ENCODE measurements around the gene ZNF436.

The ZNF436 gene

DNA sequence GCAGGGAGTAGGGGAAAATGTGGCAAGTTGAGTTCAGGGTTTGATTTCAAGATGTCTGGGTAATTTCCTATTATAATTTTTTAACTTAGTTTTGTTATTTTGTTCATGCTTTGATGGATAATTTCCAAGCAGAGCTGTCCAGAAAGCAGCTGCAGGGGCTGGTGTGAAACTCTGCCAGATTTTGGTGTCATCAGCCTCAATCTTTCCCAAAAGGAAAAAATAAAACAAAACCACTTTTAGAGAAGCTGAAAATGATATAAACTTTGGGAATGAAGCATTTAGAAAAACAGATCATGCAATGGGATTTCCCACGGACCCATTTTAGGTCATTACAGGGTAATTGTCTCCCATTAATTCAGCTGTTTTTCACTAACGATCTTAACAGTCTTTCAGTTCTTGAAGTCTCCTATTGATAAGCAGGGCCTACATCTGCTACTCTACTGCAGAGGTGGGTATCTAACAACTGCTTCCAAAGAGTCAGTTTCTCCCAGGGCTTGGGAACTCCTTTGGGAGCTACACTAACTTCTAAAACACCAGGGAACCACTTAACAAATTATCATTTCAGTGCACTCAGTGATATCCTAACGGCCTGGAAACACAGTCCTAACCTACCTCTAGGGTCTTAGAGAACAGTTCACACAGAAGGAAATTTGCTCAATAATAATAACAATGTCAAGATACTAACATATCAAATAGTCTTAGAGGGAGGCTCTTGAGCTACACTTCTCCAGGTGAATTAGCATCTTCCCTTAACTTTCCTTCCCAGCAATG, 12.3 kb downstream of the ZNF436 start:
- no peak for ATAC-seq
- Mint-ChIP-seq H3K27ac (no peak overlapping the region), H3K27me3 (no peaks in the 10 kb centered on the region), H3K4me1 (no peaks in the 10 kb centered on the region), H3K36me3 (peaks cover 46% of the 10 kb centered on the region), H3K9me3 (peaks cover 26% of the 10 kb centered on the region), H3K4me3 (no peak overlapping the region)

DNA sequence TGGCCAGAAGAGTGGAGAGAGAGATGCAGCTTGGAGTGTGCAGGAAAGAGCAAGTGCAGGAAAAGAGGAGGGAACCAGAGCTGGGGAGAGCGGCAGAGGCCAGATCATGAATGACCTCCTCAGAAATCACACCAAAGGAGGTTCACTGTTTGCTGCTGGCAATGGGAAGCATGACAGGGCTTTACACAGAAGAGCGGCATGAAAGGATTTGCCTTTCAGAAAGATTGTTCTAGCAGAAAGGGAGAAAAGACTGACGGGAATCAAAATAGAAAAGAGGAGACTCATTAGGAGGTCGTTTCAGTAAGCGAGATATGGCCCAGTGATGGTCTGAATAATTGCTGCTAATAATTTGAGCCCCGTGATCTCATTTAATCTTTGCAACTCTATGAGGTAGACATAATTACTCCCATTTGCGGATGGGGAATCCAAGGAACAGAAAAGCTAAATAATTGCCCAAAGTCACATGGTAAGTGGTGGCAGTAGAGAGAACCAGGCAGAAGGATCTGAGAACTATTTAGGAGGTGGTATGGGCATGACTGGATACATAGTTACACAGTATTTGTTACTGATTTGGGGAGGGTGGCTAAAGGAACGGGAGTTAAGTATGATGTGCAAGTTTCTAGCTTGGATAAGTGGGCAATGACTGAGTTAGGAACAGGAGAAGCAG, 13.0 kb downstream of the ZNF436 start:
- Mint-ChIP-seq H3K9me3 (peaks cover 22% of the 10 kb centered on the region), H3K4me1 (no peaks in the 10 kb centered on the region), H3K36me3 (peaks cover 39% of the 10 kb centered on the region), H3K4me3 (no peak overlapping the region), H3K27me3 (no peaks in the 10 kb centered on the region), H3K27ac (no peak overlapping the region)
- no peak for ATAC-seq

DNA sequence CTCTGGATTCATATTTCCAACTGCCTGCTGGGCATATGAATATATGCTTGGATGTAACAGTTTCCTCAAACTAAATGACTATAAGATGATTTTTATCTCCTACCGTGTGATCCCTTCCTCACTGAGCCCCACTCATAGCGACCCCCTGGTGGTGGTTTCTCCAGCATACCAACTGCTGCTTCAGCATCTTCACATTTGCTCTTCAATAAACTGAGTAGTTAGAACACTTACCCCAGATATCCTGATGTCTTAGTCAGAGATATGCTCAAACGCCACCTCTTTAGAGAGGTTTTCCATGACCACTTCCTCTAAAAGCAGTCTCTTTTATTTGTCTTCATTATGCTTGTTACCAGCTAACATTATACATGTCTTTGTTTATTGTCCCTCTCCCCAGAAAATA, 15.4 kb downstream of the ZNF436 start:
- ATAC-seq = no peak
- no peaks in the 10 kb centered on the region for H3K27me3 Mint-ChIP-seq
- H3K4me3 Mint-ChIP-seq = no peak overlapping the region
- H3K9me3 Mint-ChIP-seq = peaks cover 6% of the 10 kb centered on the region
- peaks cover 15% of the 10 kb centered on the region for H3K36me3 Mint-ChIP-seq
- H3K27ac Mint-ChIP-seq = no peak overlapping the region
- H3K4me1 Mint-ChIP-seq = no peaks in the 10 kb centered on the region

DNA sequence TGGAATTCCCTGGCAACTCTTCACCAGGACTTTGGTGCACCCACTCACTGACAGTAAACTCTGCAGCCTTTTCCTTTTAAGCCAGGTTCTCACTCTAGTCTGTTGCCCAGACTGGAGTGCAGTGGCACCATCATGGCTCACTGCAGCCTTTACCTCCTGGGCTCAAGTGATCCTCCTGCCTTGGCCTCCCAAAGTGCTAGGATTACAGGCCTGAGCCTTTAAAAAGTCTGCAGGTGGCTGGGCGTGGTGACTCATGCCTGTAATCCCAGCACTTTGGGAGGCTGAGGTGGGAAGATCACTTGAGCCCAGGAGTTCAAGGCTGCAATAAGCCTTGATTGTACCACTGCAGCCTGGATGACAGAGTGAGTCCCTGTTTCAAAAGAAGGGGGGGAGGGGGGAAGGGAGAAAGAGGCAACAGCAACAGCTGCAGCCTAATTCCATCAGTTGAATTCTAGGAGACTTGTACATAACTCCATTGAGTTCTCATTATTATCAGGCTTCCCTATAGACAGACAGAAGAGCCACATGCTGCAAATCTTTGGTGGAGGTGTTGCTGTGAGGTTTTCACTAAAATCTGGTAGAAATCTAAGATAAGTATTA, 17.4 kb downstream of the ZNF436 start:
- no peak for ATAC-seq
- Mint-ChIP-seq H3K4me3 (no peak overlapping the region), H3K9me3 (peaks cover 3% of the 10 kb centered on the region), H3K27ac (no peak overlapping the region), H3K4me1 (no peaks in the 10 kb centered on the region), H3K36me3 (peaks cover 6% of the 10 kb centered on the region), H3K27me3 (no peaks in the 10 kb centered on the region)

DNA sequence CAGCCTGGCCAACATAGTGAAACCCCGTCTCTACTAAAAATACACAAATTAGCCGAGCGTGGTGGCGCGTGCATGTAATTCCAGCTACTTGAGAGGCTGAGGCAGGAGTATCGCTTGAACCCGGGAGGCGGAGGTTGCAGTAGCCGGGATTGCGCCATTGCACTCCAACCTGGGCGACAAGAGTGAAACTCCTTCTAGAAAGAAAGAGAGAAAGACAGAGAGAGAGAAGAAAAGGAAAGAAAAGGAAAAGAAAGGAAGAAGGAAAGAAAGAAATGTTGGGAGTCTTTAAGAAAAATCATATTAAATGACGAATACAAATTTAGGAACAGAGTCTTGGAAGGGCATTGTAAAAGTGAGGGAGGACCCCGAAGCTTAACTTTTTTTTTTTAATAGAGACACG, 23.7 kb downstream of the ZNF436 start:
- no peak overlapping the region for H3K27ac Mint-ChIP-seq

DNA sequence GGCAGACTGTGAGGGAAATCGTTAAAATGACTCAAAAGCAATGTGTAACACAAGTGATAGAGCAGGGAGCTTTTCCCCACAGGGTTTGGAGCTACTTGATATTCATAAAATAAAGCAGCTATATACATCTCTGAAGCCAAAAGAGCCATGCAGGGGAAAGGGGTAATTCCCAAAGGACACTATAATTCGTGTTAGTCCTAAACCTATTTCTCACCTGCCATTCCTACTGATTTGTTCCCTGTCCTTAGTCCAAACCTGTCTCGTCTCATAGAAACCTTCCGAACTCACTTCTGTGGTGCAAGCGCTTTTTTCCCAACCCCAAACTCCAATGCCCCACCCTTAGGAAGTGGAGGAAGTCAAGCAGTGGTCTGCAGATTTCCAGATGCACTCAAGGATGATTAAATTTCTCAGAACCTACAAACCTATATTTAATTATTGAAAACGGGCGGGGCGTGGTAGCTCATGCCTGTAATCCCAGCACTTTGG, 24.6 kb downstream of the ZNF436 start:
- Mint-ChIP-seq H3K4me3 (peak overlapping the region; percentile 91), H3K27me3 (no peaks in the 10 kb centered on the region)
- ATAC-seq = no peak

More for the DNA sequence above, 23.7 kb downstream of the ZNF436 start:
- Mint-ChIP-seq H3K36me3 (no peaks in the 10 kb centered on the region), H3K9me3 (no peaks in the 10 kb centered on the region), H3K4me3 (no peak overlapping the region), H3K4me1 (peaks cover 34% of the 10 kb centered on the region), H3K27me3 (no peaks in the 10 kb centered on the region)
- ATAC-seq = no peak

DNA sequence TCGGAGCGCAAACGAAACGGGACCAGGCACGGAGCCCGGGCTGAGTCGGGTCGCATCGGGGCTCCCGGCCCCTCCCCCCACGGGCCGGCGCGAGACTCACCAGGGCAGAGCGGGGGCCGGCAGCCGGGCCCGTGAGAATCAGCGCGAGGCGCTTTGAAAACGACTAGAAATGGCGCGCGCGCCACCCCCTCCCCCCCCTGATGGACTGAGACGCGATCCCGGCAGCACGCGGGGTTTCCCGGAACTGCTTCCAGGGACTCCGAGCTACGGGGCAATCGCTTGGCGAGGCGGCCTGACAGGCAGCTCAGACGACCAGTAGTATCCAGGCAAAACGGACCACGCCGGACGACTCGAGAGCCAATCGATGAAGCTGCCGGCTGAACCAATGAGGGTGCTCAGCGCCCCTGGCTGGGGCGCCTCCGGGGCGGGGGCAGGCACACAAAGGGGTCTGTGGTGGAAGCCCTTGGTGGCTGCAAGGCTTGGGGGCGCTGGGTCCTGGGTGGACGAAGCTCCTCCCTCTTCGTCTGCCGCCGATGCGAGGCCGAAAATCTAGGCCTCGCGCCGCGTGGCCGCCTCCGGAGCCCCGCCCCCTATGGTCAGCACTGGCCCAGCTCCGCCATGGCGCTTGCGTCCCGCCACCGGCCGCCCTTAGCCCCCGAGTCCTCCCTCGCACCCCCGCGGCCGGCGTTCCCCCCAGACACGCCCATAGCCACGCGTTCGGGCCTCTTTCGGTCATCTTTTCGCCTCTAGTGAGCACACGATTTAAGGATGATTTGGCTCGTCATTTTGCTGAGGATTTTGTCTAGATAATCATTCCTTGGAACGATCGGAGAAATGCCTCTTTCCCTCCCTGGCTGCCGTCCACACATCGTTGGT, 25.3 kb downstream of the ZNF436 start, which contains the start of gene HNRNPR:
Gene HNRNPR, minus strand, starts transcription at position 174 of the 876 bp plus-strand sequence. CDS start 3,276 bp downstream, outside the sequence.
- Mint-ChIP-seq H3K4me3 (peak within 1 kb of the TSS; percentile 91), H3K36me3 (no peaks in the 10 kb centered on the region), H3K9me3 (no peaks in the 10 kb centered on the region), H3K4me1 (peaks cover 49% of the 10 kb centered on the region), H3K27me3 (no peaks in the 10 kb centered on the region), H3K27ac (peak within 1 kb of the TSS; percentile 95)
- peak; percentile 99 for ATAC-seq

More for the DNA sequence above, 24.6 kb downstream of the ZNF436 start:
- H3K4me1 Mint-ChIP-seq = peaks cover 43% of the 10 kb centered on the region
- no peaks in the 10 kb centered on the region for H3K36me3 Mint-ChIP-seq
- peak overlapping the region; percentile 95 for H3K27ac Mint-ChIP-seq
- H3K9me3 Mint-ChIP-seq = no peaks in the 10 kb centered on the region

DNA sequence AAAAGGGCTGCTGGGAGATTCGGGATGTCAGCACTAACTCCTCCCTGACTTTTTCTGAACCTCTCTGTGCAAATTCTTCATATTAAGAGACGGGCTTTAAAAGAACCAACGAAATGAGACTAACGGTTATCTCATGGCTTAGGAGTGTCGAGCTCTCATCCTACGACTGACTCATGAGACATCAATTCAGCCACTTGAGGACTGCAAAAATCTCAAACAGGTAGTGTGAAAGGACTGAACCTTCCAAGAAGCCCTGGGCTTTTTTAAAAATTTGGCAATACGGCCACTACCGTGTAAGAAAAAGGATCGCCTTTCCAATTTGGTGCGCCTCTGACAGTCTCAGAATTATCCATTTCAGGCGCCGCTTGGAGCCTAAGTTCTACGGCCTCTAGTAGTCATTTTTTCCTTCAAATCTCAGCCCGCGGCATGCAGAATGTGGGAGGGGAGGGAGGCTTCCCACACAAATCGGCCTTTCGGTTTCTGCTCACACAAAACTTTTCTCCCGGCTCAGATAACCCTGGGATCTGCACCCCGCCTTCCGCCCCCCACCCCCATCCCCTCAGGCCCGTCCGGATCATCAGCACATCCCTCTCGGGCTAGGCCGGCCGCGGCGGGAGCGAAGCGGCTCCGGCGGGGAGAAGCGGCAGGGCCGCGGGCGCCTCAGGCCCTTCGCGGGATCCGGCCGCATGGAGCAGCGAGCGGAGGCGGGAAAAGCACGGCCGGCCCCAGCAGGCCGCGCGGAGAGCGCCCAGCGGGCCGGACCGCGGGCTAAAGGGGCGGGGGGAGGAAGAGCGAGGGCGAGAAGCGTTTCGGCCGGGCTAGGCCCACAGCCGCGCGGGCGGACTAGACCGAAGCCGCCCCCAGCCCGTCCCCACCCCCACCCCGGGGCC, 26.2 kb downstream of the ZNF436 start:
- Mint-ChIP-seq H3K4me3 (peak overlapping the region; percentile 91), H3K9me3 (no peaks in the 10 kb centered on the region), H3K27me3 (no peaks in the 10 kb centered on the region), H3K27ac (peak overlapping the region; percentile 95), H3K4me1 (peaks cover 56% of the 10 kb centered on the region), H3K36me3 (peaks cover 5% of the 10 kb centered on the region)
- peak; percentile 13 for ATAC-seq

DNA sequence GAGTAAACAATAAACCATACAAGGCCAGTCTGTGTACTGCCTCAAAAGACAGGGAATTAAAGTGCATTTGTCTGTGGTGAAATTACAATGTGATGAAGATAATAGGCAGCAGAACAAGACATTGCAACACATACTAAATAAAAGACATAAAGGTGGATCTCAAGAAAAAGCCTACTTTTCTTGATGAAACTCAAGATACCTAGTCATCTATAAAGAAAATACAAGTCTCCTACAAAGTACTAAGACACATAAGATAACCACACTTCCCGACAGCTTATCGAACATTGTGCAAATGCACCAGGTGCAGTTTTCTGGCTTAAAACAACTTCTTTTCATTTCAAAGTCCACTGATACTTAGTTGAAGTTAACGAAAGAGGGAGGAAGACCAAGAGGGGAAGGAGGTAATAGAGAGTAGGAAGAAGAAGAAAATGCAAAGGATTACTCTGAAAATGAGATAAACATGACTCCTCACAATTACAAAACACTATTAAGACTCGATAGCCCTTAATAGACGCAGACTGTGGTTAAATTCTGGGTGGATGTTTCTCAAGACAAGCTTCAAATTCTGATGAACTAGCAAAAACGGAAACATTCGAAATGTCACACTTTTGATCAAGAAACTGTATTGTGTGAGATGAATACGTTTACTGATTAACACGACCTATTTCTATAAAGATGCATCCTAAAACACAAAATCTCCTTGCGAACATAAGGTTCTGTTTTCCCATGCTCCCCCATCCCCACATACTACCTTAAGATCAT, 27.5 kb downstream of the ZNF436 start:
- Mint-ChIP-seq H3K36me3 (peaks cover 15% of the 10 kb centered on the region), H3K27ac (peak overlapping the region; percentile 95), H3K4me3 (peak overlapping the region; percentile 91), H3K27me3 (no peaks in the 10 kb centered on the region), H3K4me1 (peaks cover 58% of the 10 kb centered on the region), H3K9me3 (no peaks in the 10 kb centered on the region)
- no peak for ATAC-seq

DNA sequence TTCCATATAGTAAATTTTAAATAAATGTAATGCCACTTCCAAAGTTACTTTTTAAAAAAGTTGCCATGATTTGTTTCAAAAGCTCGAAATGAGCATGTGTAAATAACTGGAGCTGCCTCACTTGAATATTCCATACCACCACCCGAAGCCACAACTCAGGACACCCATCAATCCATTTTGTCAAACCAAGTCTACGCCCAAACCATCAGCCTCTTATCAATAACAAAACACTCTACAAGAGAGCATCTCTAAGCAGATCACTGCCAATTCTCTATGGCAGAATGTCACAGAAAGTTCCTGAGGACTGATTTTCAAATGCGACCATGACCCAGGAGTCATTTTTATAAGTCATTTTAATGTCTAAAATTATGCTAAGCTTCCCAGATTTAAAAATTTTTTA, 30.0 kb downstream of the ZNF436 start:
- no peak for ATAC-seq
- H3K27ac Mint-ChIP-seq = no peak overlapping the region
- H3K4me1 Mint-ChIP-seq = peaks cover 50% of the 10 kb centered on the region
- no peaks in the 10 kb centered on the region for H3K27me3 Mint-ChIP-seq
- peaks cover 20% of the 10 kb centered on the region for H3K36me3 Mint-ChIP-seq
- H3K4me3 Mint-ChIP-seq = peak overlapping the region; percentile 14
- no peaks in the 10 kb centered on the region for H3K9me3 Mint-ChIP-seq

DNA sequence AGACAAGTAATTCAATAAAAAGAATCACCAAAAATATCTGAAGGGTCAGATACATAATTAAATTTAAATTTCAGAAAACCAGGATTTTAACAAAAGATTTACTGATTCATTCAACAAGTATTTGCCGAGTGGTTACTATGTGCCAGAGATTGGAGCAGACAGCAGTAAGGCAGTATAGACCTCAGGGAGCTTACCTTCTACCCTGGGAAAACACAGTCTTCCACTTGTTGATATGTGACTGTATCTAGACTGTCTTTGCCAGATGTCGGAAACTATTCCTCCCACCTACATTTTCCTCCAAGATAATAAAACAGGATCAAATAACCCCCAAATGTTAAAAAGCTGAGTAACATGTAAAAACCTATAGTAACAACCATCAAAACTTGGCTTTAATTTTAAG, 31.8 kb downstream of the ZNF436 start:
- no peak overlapping the region for H3K27ac Mint-ChIP-seq
- peaks cover 44% of the 10 kb centered on the region for H3K4me1 Mint-ChIP-seq

DNA sequence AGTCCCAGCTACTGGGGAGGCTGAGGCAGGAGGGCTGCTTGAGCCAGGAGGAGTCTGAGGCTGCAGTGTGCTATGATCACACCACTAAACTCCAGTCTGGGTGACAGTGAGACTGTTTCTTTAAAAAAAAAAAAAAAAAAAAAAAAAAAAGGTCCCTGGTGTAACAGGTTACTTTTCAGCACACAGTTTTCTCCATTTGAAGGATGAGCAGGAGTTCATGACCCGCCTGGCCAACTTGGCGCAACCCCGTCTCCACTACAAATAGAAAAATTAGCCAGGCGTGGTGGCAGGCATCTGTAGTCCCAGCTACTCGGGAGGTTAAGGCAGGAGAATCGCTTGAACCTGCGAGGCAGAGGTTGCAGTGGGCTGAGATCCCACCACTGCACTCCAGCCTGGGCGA, 37.9 kb downstream of the ZNF436 start:
- peaks cover 56% of the 10 kb centered on the region for H3K36me3 Mint-ChIP-seq
- H3K27ac Mint-ChIP-seq = no peak overlapping the region
- peaks cover 6% of the 10 kb centered on the region for H3K4me1 Mint-ChIP-seq
- H3K9me3 Mint-ChIP-seq = no peaks in the 10 kb centered on the region
- no peak overlapping the region for H3K4me3 Mint-ChIP-seq
- no peak for ATAC-seq
- no peaks in the 10 kb centered on the region for H3K27me3 Mint-ChIP-seq

More for the DNA sequence above, 31.8 kb downstream of the ZNF436 start:
- H3K36me3 Mint-ChIP-seq = peaks cover 32% of the 10 kb centered on the region
- no peaks in the 10 kb centered on the region for H3K9me3 Mint-ChIP-seq
- no peaks in the 10 kb centered on the region for H3K27me3 Mint-ChIP-seq
- no peak overlapping the region for H3K4me3 Mint-ChIP-seq
- no peak for ATAC-seq

DNA sequence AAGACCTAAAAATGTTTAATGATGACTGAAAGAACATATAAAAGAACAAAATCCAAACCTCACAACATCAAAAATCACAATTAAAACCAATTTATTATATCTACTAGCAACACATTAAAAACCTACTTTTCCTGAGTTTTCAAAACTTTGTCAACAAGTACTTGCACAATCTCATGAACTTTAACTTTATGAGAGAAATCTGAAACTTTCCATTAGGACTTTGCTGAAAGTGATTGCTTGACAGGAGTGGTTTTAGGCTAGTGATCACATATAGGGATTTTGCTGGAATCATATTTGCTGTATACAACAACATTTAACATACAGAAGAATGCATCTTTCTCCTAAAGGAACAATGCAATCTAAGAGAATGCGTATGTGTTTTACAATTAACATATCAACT, 38.8 kb downstream of the ZNF436 start:
- Mint-ChIP-seq H3K4me3 (no peak overlapping the region), H3K36me3 (peaks cover 65% of the 10 kb centered on the region), H3K27me3 (no peaks in the 10 kb centered on the region), H3K9me3 (no peaks in the 10 kb centered on the region), H3K4me1 (peaks cover 7% of the 10 kb centered on the region), H3K27ac (no peak overlapping the region)
- ATAC-seq = no peak

Data from stimulated activated memory B cell treated with anti-CD40 and anti-IgM and Interleukin-4, amounts not matched to agents 10 μg/mL and 1 μg/mL and 100 μg/mL, for 72 hours (primary cell).